NOMO-1 treated with DMSO at 0.1 percent for 48 hours (cell line): Measurements from ENCODE around the gene CDH4.
"Not testable (repeated sequence)": the region's sequence is repeated elsewhere in the genome, so short reads cannot be mapped to it uniquely, and the experiment has no call there.

Source experiments
- DNase-seq: peaks from one replicate; lab custom pipeline; 2025; ENCODE audit not compliant: unreplicated experiment; lab: John Stamatoyannopoulos, UW

CDH4 gene

GRCh38 chr20:61940976-61941720 is 689.1 kb downstream of the CDH4 start:
- DNase-seq = no peak

- no peak for DNase-seq
These were observed 689.8 kb downstream of the CDH4 start for GRCh38 chr20:61941721-61942405.

DNA sequence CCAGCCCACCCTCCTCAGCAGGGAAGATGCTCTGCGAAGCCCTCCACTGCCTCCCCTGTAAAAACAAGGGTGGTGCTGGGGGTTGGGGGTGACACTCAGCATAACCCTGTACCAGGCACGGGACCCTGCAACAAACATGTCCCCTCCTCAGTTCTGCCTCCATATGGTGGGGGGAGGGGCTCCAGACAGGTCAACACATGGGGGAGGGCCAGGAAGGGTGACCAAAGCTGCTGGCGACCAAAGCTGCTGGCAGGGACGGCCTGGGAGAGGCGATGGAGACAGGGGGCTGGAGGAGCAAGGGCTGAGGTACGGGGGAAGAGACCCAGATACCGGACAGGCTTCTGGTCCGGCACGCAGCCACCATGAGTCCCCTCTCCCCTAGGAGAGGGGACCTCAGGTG is 690.5 kb downstream of the CDH4 start:
- DNase-seq = no peak

DNA sequence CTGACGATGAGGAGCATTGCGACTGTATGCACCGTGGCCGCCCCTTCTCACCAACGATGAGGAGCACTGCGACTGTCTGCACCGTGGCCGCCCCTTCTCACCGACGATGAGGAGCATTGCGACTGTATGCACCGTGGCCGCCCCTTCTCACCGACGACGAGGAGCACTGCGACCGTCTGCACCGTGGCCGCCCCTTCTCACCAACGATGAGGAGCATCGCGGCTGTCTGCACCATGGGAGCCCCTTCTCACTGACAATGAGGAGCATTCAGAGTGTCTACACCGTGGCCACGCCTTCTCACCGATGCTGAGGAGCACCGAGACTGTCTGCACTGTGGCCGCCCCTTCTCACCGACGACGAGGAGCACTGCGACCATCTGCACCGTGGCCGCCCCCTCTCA is 692.9 kb downstream of the CDH4 start:
- not testable (repeated sequence) for DNase-seq

DNA sequence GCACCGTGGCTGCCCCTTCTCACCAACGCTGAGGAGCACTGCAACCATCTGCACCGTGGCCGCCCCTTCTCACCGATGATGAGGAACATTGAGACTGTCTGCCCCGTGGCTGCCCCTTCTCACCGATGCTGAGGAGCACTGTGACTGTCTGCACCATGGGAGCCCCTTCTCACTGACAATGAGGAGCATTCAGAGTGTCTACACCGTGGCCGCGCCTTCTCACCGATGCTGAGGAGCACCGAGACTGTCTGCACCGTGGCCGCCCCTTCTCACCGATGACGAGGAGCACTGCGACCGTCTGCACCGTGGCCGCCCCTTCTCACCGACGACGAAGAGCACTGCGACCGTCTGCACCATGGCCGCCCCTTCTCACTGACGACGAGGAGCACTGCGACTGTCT is 693.4 kb downstream of the CDH4 start:
- not testable (repeated sequence) for DNase-seq

DNA sequence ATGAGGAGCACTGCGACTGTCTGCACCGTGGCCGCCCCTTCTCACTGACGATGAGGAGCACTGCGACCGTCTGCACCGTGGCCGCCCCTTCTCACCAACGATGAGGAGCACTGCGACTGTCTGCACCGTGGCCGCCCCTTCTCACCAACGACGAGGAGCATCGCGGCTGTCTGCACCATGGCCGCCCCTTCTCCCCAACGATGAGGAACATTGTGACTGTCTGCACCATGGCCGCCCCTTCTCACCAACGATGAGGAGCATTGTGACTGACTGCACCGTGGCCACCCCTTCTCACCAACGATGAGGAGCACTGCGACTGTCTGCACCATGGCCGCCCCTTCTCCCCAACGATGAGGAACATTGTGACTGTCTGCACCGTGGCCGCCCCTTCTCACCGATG is 696.0 kb downstream of the CDH4 start:
- DNase-seq = not testable (repeated sequence)

- DNase-seq = no peak
These were observed 696.7 kb downstream of the CDH4 start for GRCh38 chr20:61948586-61949362.

DNA sequence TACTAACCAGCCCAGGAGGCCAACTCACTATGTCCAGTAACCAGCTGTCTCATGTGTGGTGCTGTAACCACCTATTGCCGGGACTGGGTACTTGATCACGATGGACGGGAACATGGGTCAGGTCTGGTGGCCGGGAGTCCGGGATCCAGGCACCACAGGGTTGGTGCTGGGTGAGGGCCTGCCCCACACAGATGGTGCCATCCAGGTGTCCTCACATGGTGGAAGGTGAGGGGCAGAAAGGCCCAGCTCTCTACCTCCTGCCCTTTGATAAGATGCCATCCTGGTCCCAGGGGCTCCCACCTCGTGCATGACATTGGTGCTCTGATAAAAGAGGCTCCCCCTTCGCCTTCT is 697.3 kb downstream of the CDH4 start:
- no peak for DNase-seq

GRCh38 chr20:61949714-61950640 is 697.9 kb downstream of the CDH4 start:
- no peak for DNase-seq

GRCh38 chr20:61950641-61951071 is 698.6 kb downstream of the CDH4 start:
- DNase-seq = no peak

DNA sequence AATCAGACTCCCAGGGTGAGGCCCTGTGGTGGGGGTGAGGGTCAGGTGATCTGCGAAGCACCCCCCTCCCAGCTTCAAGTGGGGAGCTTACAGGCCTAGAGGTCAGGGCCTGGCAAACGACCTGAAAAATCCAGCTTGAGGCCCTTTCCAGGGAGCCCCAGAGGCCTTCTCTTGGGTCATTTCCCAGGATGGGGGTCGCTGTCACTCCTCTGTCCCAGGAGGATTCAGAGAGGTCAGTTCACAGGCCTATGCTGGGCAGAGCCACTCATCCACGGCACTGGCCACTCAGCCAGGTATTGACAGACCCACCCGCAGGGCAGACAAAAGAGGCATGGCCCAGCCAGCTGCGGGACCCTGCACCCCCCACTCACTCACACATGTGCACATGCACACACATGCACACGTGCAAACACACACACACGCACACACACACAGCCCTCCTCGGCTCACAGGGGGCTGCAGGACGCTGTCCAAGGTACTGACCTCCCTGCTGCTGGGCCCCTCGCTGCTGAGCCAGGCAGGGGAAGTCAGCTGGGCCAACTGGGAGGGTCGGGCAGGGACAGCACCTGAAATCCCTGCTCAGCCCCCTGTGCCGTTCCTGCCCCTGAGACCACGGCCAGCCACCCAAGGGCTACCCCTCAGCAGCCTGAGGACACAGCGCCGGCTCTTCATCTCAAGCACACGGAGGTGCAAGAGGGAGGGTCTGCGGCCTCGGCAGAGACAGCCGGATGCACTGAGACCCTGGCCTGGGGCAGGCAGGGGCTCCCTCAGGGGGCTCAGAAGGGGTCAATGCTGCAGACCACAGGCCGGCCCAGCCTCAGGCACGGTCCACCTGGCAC is 699.9 kb downstream of the CDH4 start:
- DNase-seq = no peak

GRCh38 chr20:61953037-61954021 is 701.3 kb downstream of the CDH4 start:
- DNase-seq = no peak

GRCh38 chr20:61954276-61955021 is 702.4 kb downstream of the CDH4 start:
- no peak for DNase-seq

DNA sequence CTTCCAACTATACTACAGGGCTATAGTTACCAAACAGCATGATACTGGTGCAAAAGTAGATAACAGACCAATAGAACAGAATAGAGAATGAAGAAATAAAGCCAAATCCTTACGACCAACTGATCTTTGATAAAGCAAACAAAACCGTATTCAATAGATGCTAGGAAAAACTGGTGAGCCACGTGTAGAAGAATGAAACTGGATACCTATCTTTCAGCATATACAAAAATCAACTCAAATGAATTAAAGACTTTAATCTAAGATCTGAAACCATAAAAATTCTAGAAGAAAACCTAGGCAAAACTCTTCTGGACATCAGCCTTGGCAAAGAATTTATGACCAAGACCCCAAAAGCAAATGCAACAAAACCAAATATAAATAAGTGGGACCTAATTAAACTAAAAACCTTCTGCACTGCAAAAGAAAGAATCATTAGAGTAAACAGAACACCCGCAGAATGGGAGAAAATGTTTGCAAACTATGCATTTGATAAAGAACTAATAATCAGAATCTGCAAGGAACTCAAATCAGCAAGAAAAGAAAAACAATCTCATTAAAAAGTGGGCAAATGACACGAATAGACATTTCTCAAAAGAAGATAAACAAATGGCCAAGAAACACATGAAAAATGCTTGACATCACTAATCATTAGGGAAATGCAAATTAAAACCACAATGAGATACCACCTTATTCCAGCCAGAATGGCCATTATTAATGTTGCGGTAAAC is 703.8 kb downstream of the CDH4 start:
- no peak for DNase-seq

DNA sequence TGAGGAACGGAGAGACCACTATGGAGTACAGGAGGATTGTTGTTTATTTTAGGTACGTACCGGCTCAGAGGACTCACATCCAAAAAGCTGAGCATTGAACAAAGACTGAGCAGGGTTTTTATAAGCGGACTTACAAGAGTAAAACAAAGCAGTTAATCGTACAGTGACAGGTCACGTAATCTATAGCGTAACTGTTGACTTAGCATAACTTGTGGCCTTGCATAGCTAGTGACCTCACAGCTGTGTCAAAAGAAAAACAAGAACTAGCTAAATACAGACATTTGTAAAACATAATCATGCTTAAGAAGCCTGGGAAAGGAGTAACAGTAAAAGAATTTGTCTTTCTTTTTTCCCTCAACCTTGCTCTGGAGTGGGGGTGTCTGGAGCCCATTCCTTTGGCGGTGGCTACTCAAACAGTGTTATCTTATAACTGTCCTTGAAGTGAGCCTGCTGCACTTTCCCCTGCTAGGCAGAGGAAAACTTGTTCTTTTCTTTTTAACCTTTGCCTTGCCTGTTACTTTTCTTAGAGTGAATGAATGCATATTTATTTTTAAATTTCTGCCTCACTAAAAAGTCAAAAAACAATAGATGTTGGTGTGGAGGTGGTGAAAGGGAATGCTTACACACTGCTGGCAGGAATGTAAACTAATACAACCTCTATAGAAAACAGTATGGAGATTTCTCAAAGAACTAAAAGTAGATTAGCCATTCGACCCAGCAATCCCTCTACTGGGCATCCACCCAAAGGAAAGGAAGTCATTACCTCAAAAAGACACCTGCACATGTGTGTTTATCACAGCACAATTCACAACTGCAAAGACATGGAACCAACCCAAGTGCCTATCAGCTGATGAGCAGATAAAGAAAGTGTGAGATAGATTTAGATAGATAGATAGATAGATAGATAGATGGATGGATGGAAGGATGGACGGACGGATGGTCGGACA is 704.6 kb downstream of the CDH4 start:
- no peak for DNase-seq

- no peak for DNase-seq
These were observed 706.1 kb downstream of the CDH4 start for GRCh38 chr20:61957961-61958715.
